SK-N-SH treated with all-trans-retinoic acid at 6 μM for 48 hours (cell line): ENCODE measurements around the gene RFNG.

ENCODE experiments used
- ATAC-seq: fragments of 200-7000 bp; cut with Tn5 transposase; 3 replicates; pipeline ENCODE4 v1.9.1; 2020; ENCODE audit warnings: mild to moderate bottlenecking, moderate library complexity
- ARNTL ChIP-seq: fragments of 450-650 bp; formaldehyde crosslinking; IDR thresholded peaks from 2 replicates; pipeline ENCODE4 v1.5.0; 2020; ENCODE audit warnings: low read depth, mild to moderate bottlenecking, moderate library complexity, borderline replicate concordance
- BACH2 ChIP-seq: fragments of 250-450 bp; sonication (Bioruptor Pico); IDR thresholded peaks from 2 replicates; pipeline ENCODE4 v1.9.0; 2021; ENCODE audit warnings: mild to moderate bottlenecking, borderline replicate concordance
- CREB5 ChIP-seq: fragments of 250-450 bp; sonication (Bioruptor Pico); IDR thresholded peaks from 2 replicates; pipeline ENCODE4 v1.5.1; 2020; ENCODE audit warnings: low read depth, mild to moderate bottlenecking, moderate library complexity
- CSDC2 ChIP-seq: fragments of 250-450 bp; sonication (Bioruptor Pico); IDR thresholded peaks from 2 replicates; pipeline ENCODE4 v1.5.0; 2020; ENCODE audit warnings: mild to moderate bottlenecking, moderate library complexity
- ESRRG ChIP-seq: fragments of 250-450 bp; sonication (Bioruptor Pico); IDR thresholded peaks from 2 replicates; pipeline ENCODE4 v1.6.1; 2021; ENCODE audit warnings: mild to moderate bottlenecking
- GLIS3 ChIP-seq: fragments of 250-450 bp; sonication (Bioruptor Pico); IDR thresholded peaks from 2 replicates; pipeline ENCODE4 v1.5.0; 2020; ENCODE audit warnings: mild to moderate bottlenecking, moderate library complexity
- ISL1 ChIP-seq: fragments of 250-450 bp; sonication (Bioruptor Pico); IDR thresholded peaks from 2 replicates; pipeline ENCODE4 v2.1.2; 2022; ENCODE audit warnings: mild to moderate bottlenecking, moderate library complexity
- OSR1 ChIP-seq: fragments of 250-450 bp; sonication (Bioruptor Pico); IDR thresholded peaks from 2 replicates; pipeline ENCODE4 v1.8.0; 2022; ENCODE audit warnings: moderate library complexity, mild to moderate bottlenecking, inconsistent platforms
- POU6F1 ChIP-seq: fragments of 250-450 bp; sonication (Bioruptor Pico); IDR thresholded peaks from 2 replicates; pipeline ENCODE4 v1.8.0; 2021; ENCODE audit warnings: low read depth, mild to moderate bottlenecking, moderate library complexity, borderline replicate concordance
- PPARA ChIP-seq: fragments of 250-450 bp; sonication (Bioruptor Pico); IDR thresholded peaks from 2 replicates; pipeline ENCODE4 v1.5.0; 2020; ENCODE audit warnings: mild to moderate bottlenecking, borderline replicate concordance
- RARB ChIP-seq: fragments of 250-450 bp; sonication (Bioruptor Pico); IDR thresholded peaks from 2 replicates; pipeline ENCODE4 v1.8.0; 2021; ENCODE audit warnings: mild to moderate bottlenecking, moderate library complexity
- SNAI2 ChIP-seq: fragments of 250-450 bp; sonication (Bioruptor Pico); IDR thresholded peaks from 2 replicates; pipeline ENCODE4 v1.5.0; 2020; ENCODE audit warnings: mild to moderate bottlenecking, moderate library complexity
- TCF4 ChIP-seq: fragments of 250-450 bp; sonication (Bioruptor Pico); IDR thresholded peaks from 2 replicates; pipeline ENCODE4 v1.8.0; 2021; ENCODE audit warnings: mild to moderate bottlenecking, moderate library complexity, borderline replicate concordance
- TOX ChIP-seq: fragments of 250-450 bp; sonication (Bioruptor Pico); IDR thresholded peaks from 2 replicates; pipeline ENCODE4 v1.8.0; 2021; ENCODE audit warnings: mild to moderate bottlenecking, moderate library complexity, borderline replicate concordance
- ZFP3 ChIP-seq: fragments of 250-450 bp; sonication (Bioruptor Pico); IDR thresholded peaks from 2 replicates; pipeline ENCODE4 v1.5.0; 2020; ENCODE audit warnings: mild to moderate bottlenecking, moderate library complexity
- ZFP30 ChIP-seq: fragments of 450-650 bp; formaldehyde crosslinking; IDR thresholded peaks from 2 replicates; pipeline ENCODE4 v1.5.0; 2022; ENCODE audit warnings: mild to moderate bottlenecking, moderate library complexity
- ZNF565 ChIP-seq: fragments of 450-650 bp; formaldehyde crosslinking; conservative IDR thresholded peaks from 2 replicates; pipeline ENCODE4 v1.5.0; 2020; ENCODE audit warnings: low read depth, mild to moderate bottlenecking, moderate library complexity
- ZNF70 ChIP-seq: fragments of 450-650 bp; formaldehyde crosslinking; IDR thresholded peaks from 2 replicates; pipeline ENCODE4 v1.5.0; 2020; ENCODE audit warnings: mild to moderate bottlenecking, moderate library complexity
- ZNF8 ChIP-seq: fragments of 450-650 bp; formaldehyde crosslinking; IDR thresholded peaks from 2 replicates; pipeline ENCODE4 v1.5.0; 2020; ENCODE audit warnings: mild to moderate bottlenecking, moderate library complexity
- TF ChIP-seq, protein P1 (sequence below): fragments of 250-450 bp; sonication (Bioruptor Pico); IDR thresholded peaks from 2 replicates; pipeline ENCODE4 v1.5.1; 2021; ENCODE audit warnings: mild to moderate bottlenecking, moderate library complexity
- TF ChIP-seq, protein P2 (sequence below): fragments of 250-450 bp; sonication (Bioruptor Pico); IDR thresholded peaks from 2 replicates; pipeline ENCODE4 v1.8.0; 2020; ENCODE audit warnings: mild to moderate bottlenecking, moderate library complexity, borderline replicate concordance

Gene RFNG

GRCh38 chr17:82087961-82088837 lies 36.6 kb upstream of the RFNG start (continued):
- TF ChIP-seq CSDC2 (CRISPR knock-in tag): no peak
- no peak for TF ChIP-seq RARB (CRISPR knock-in tag)
- TF ChIP-seq, protein P1, sequence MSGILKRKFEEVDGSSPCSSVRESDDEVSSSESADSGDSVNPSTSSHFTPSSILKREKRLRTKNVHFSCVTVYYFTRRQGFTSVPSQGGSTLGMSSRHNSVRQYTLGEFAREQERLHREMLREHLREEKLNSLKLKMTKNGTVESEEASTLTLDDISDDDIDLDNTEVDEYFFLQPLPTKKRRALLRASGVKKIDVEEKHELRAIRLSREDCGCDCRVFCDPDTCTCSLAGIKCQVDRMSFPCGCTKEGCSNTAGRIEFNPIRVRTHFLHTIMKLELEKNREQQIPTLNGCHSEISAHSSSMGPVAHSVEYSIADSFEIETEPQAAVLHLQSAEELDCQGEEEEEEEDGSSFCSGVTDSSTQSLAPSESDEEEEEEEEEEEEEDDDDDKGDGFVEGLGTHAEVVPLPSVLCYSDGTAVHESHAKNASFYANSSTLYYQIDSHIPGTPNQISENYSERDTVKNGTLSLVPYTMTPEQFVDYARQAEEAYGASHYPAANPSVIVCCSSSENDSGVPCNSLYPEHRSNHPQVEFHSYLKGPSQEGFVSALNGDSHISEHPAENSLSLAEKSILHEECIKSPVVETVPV: no peak
- no peak for TF ChIP-seq ISL1 (CRISPR knock-in tag)
- no peak for TF ChIP-seq SNAI2 (CRISPR knock-in tag)
- TF ChIP-seq ZFP3 (CRISPR knock-in tag): no peak
- TF ChIP-seq CREB5 (CRISPR knock-in tag): no peak
- TF ChIP-seq ZNF70 (CRISPR knock-in tag): no peak
- no peak for TF ChIP-seq TOX (CRISPR knock-in tag)

- ATAC-seq: no peak
- TF ChIP-seq ZNF565: no peak
- TF ChIP-seq BACH2 (CRISPR knock-in tag): no peak
- no peak for TF ChIP-seq ARNTL (CRISPR knock-in tag)
- TF ChIP-seq ZFP30: no peak
- TF ChIP-seq OSR1 (CRISPR knock-in tag): no peak
- TF ChIP-seq RARB (CRISPR knock-in tag): no peak
- TF ChIP-seq ESRRG: no peak
- TF ChIP-seq, protein P2, sequence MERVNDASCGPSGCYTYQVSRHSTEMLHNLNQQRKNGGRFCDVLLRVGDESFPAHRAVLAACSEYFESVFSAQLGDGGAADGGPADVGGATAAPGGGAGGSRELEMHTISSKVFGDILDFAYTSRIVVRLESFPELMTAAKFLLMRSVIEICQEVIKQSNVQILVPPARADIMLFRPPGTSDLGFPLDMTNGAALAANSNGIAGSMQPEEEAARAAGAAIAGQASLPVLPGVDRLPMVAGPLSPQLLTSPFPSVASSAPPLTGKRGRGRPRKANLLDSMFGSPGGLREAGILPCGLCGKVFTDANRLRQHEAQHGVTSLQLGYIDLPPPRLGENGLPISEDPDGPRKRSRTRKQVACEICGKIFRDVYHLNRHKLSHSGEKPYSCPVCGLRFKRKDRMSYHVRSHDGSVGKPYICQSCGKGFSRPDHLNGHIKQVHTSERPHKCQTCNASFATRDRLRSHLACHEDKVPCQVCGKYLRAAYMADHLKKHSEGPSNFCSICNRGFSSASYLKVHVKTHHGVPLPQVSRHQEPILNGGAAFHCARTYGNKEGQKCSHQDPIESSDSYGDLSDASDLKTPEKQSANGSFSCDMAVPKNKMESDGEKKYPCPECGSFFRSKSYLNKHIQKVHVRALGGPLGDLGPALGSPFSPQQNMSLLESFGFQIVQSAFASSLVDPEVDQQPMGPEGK (CRISPR knock-in tag): no peak
- TF ChIP-seq ZNF8 (CRISPR knock-in tag): no peak
- TF ChIP-seq CREB5 (CRISPR knock-in tag): no peak
- no peak for TF ChIP-seq SNAI2 (CRISPR knock-in tag)
- TF ChIP-seq, protein P1: no peak
- no peak for TF ChIP-seq ZFP3 (CRISPR knock-in tag)
- no peak for TF ChIP-seq PPARA (CRISPR knock-in tag)
These were observed 35.6 kb upstream of the RFNG start for GRCh38 chr17:82086941-82087906.

- ATAC-seq: no peak
These were observed 34.5 kb upstream of the RFNG start for GRCh38 chr17:82085931-82086764.

More at GRCh38 chr17:82085931-82086764, 34.5 kb upstream of the RFNG start:
- TF ChIP-seq ARNTL (CRISPR knock-in tag): no peak
- TF ChIP-seq POU6F1: no peak
- TF ChIP-seq TCF4: no peak
- TF ChIP-seq BACH2 (CRISPR knock-in tag): no peak
- no peak for TF ChIP-seq ZNF8 (CRISPR knock-in tag)
- TF ChIP-seq GLIS3 (CRISPR knock-in tag): no peak
- TF ChIP-seq CSDC2 (CRISPR knock-in tag): no peak
- no peak for TF ChIP-seq ZFP30
- no peak for TF ChIP-seq RARB (CRISPR knock-in tag)
- TF ChIP-seq TOX (CRISPR knock-in tag): no peak
- no peak for TF ChIP-seq ZNF565
- TF ChIP-seq SNAI2 (CRISPR knock-in tag): no peak
- TF ChIP-seq ZFP3 (CRISPR knock-in tag): no peak
- no peak for TF ChIP-seq PPARA (CRISPR knock-in tag)
- TF ChIP-seq ISL1 (CRISPR knock-in tag): no peak
- no peak for TF ChIP-seq OSR1 (CRISPR knock-in tag)
